Right lung (tissue), 5 donors: ENCODE data around the gene PAK1. TPM values are rescaled to one million over a fixed set of nuclear protein-coding genes. Genes with fewer than 3 reads are reported as not detected.
"Not testable (repeated sequence)": the region's sequence is repeated elsewhere in the genome, so short reads cannot be mapped to it uniquely, and the experiment has no call there.

ENCODE experiments used
- DNase-seq, 2 donors: peaks; one replicate each; pipeline ENCODE4 v3.0.0-alpha.2; 2013
- polyA plus RNA-seq, 5 donors: library from polyadenylated mRNA; unstranded; fragments of 120-200 nt; gene quantifications; one replicate each; pipeline versions ENCODE4 v1.2.1 to v1.2.3, GENCODE V29; 2013; ENCODE audit warnings: inconsistent platforms in 1 of 5, low replicate concordance in 1 of 5; ENCODE audit not compliant: insufficient read length in 5 of 5, insufficient read depth in 1 of 5

PAK1 gene
- polyA plus RNA-seq, 5 donors = 45.9 to 66.2 (median 57.3) TPM

- no peak for DNase-seq
Observed at GRCh38 chr11:77310721-77311120, 163.2 kb downstream of the PAK1 start.

GRCh38 chr11:77309401-77310085 lies 164.4 kb downstream of the PAK1 start:
- DNase-seq = no peak

GRCh38 chr11:77308838-77309237 lies 165.1 kb downstream of the PAK1 start:
- DNase-seq = no peak

- no peak for DNase-seq
Observed at GRCh38 chr11:77303328-77303727, 170.6 kb downstream of the PAK1 start.

- no peak for DNase-seq
Observed at GRCh38 chr11:77302752-77303151, 171.1 kb downstream of the PAK1 start.

GRCh38 chr11:77301510-77301909 lies 172.4 kb downstream of the PAK1 start, which contains the start of gene GDPD4:
GDPD4 (minus strand) TSS chr11:77301686; CDS start chr11:77285137, 16,549 bp downstream.
- no peak for DNase-seq

GRCh38 chr11:77300695-77301094 lies 173.2 kb downstream of the PAK1 start:
- no peak for DNase-seq

- not testable (repeated sequence) for DNase-seq
Observed at GRCh38 chr11:77300028-77300427, 173.9 kb downstream of the PAK1 start.

- no peak for DNase-seq
Observed at GRCh38 chr11:77299528-77299993, 174.3 kb downstream of the PAK1 start.

GRCh38 chr11:77294040-77294439 lies 179.9 kb downstream of the PAK1 start:
- DNase-seq = no peak

- no peak for DNase-seq
Observed at GRCh38 chr11:77289737-77290136, 184.2 kb downstream of the PAK1 start.

- DNase-seq = no peak
Observed at GRCh38 chr11:77287615-77288273, 186.2 kb downstream of the PAK1 start.

- DNase-seq = no peak
Observed at GRCh38 chr11:77287136-77287535, 186.8 kb downstream of the PAK1 start.

GRCh38 chr11:77284476-77285468 lies 189.1 kb downstream of the PAK1 start:
- no peak for DNase-seq

GRCh38 chr11:77283101-77283500 lies 190.8 kb downstream of the PAK1 start:
- no peak for DNase-seq

GRCh38 chr11:77278595-77279506 lies 195.0 kb downstream of the PAK1 start:
- no peak for DNase-seq

- DNase-seq = no peak
Observed at GRCh38 chr11:77276271-77276670, 197.6 kb downstream of the PAK1 start.
